ENCODE results near the gene SLC6A20.

Gene SLC6A20

GRCh38 chr3:45795882-45796765, at the start of gene SLC6A20:
Gene SLC6A20 (minus strand): TSS chr3:45796536. CDS start chr3:45796419, 117 bp downstream.
- no peak for DNase-seq

GRCh38 chr3:45844616-45845015, 48.3 kb upstream of the SLC6A20 start:
- DNase-seq: no peak

GRCh38 chr3:45842851-45843625, 46.7 kb upstream of the SLC6A20 start:
- DNase-seq: no peak

GRCh38 chr3:45841757-45842491, 45.6 kb upstream of the SLC6A20 start, which contains the start of gene LZTFL1:
Gene LZTFL1 (minus strand): TSS chr3:45842119. CDS start chr3:45841991, 128 bp downstream.
- DNase-seq: peak; percentile 95

GRCh38 chr3:45841420-45841756, 45.1 kb upstream of the SLC6A20 start:
- DNase-seq: peak; percentile 54

- no peak for DNase-seq
Observed at GRCh38 chr3:45838466-45838865, 42.1 kb upstream of the SLC6A20 start.

GRCh38 chr3:45832699-45833098, 36.4 kb upstream of the SLC6A20 start:
- no peak for DNase-seq

GRCh38 chr3:45830121-45830520, 33.8 kb upstream of the SLC6A20 start:
- no peak for DNase-seq

GRCh38 chr3:45826908-45827307, 30.6 kb upstream of the SLC6A20 start:
- DNase-seq: no peak

GRCh38 chr3:45826321-45826720, 30.0 kb upstream of the SLC6A20 start:
- DNase-seq: no peak

- DNase-seq: no peak
Observed at GRCh38 chr3:45821127-45821526, 24.8 kb upstream of the SLC6A20 start.

GRCh38 chr3:45819543-45819942, 23.2 kb upstream of the SLC6A20 start:
- no peak for DNase-seq

- no peak for DNase-seq
Observed at GRCh38 chr3:45817831-45818522, 21.6 kb upstream of the SLC6A20 start.

GRCh38 chr3:45816544-45816943, 20.2 kb upstream of the SLC6A20 start:
- DNase-seq: no peak

- no peak for DNase-seq
Observed at GRCh38 chr3:45814322-45814721, 18.0 kb upstream of the SLC6A20 start.

GRCh38 chr3:45807681-45808540, 11.6 kb upstream of the SLC6A20 start:
- no peak for DNase-seq

- no peak for DNase-seq
Observed at GRCh38 chr3:45807133-45807532, 10.8 kb upstream of the SLC6A20 start.

GRCh38 chr3:45806072-45806471, 9.7 kb upstream of the SLC6A20 start:
- DNase-seq: no peak

GRCh38 chr3:45803252-45803935, 7.1 kb upstream of the SLC6A20 start:
- no peak for DNase-seq

GRCh38 chr3:45802146-45802545, 5.8 kb upstream of the SLC6A20 start:
- no peak for DNase-seq

- DNase-seq: no peak
Observed at GRCh38 chr3:45800611-45801010, 4.3 kb upstream of the SLC6A20 start.
